HepG2 (cell line): ENCODE measurements around the gene GGPS1. TPM values are rescaled to one million over a fixed set of nuclear protein-coding genes. Genes with fewer than 3 reads are reported as not detected.

ENCODE experiments used
- ATF1 ChIP-seq: IDR thresholded peaks from 2 replicates; pipeline ENCODE4 v1.6.1; 2016; ENCODE audit warnings: mild to moderate bottlenecking, control low read depth
- GATAD2A ChIP-seq: IDR thresholded peaks from 2 replicates; pipeline ENCODE4 v1.6.1; 2016
- HNRNPLL ChIP-seq: fragments of 200-400 bp; formaldehyde crosslinking; IDR thresholded peaks from 2 replicates; pipeline ENCODE4 v1.6.1; 2017; ENCODE audit warnings: mild to moderate bottlenecking, low read depth, low read length; ENCODE audit not compliant: poor library complexity, severe bottlenecking
- HOXD1 ChIP-seq: sonication (generic); formaldehyde crosslinking; IDR thresholded peaks from 2 replicates; pipeline ENCODE4 v1.5.0; 2020; ENCODE audit warnings: missing genetic modification reagents
- KAT7 ChIP-seq: IDR thresholded peaks from 2 replicates; pipeline ENCODE4 v1.6.1; 2018; ENCODE audit warnings: borderline replicate concordance, missing compliant biosample characterization
- MAF1 ChIP-seq: sonication (generic); formaldehyde crosslinking; IDR thresholded peaks from 2 replicates; pipeline ENCODE4 v1.5.0; 2020; ENCODE audit warnings: missing genetic modification reagents, borderline replicate concordance
- MED13 ChIP-seq: sonication (generic); formaldehyde crosslinking; IDR thresholded peaks from 2 replicates; pipeline ENCODE4 v1.5.0; 2020; ENCODE audit warnings: missing genetic modification reagents
- NONO ChIP-seq, 2 experiments: fragments of 450-650 bp in 1 of 2; sonication (generic) in 1 of 2; formaldehyde crosslinking in 1 of 2; IDR thresholded peaks in 1 of 2; conservative IDR thresholded peaks in 1 of 2; 2 replicates each; pipeline versions ENCODE4 v1.6.1 to v1.8.0; 2017 to 2022; ENCODE audit warnings: mild to moderate bottlenecking in 1 of 2, missing genetic modification reagents in 1 of 2, moderate library complexity in 1 of 2
- NR2F6 ChIP-seq, 2 experiments: IDR thresholded peaks; 2 replicates each; pipeline ENCODE4 v1.6.1; 2016; ENCODE audit warnings: antibody characterized with exemption in 1 of 2, mild to moderate bottlenecking in 1 of 2
- PHB2 ChIP-seq: fragments of 450-650 bp; IDR thresholded peaks from 2 replicates; pipeline ENCODE4 v1.6.1; 2018; ENCODE audit not compliant: partially characterized antibody
- SNRNP70 ChIP-seq: fragments of 200-400 bp; formaldehyde crosslinking; IDR thresholded peaks from 2 replicates; pipeline ENCODE4 v1.6.1; 2017; ENCODE audit warnings: mild to moderate bottlenecking, low read depth, low read length, moderate library complexity
- SUZ12 ChIP-seq: fragments of 150-350 bp; IDR thresholded peaks from 2 replicates; pipeline ENCODE4 v1.6.1; 2014; ENCODE audit warnings: low read depth, low read length
- TAF1 ChIP-seq: sonication (generic); formaldehyde crosslinking; IDR thresholded peaks from 2 replicates; pipeline ENCODE4 v1.4.0; 2020; ENCODE audit warnings: missing genetic modification reagents
- TBX3 ChIP-seq: fragments of 450-650 bp; IDR thresholded peaks from 2 replicates; pipeline ENCODE4 v1.6.1; 2017; ENCODE audit warnings: antibody characterized with exemption, mild to moderate bottlenecking, inconsistent platforms, borderline replicate concordance
- ZBTB20 ChIP-seq: sonication (generic); formaldehyde crosslinking; IDR thresholded peaks from 2 replicates; pipeline ENCODE4 v1.8.1; 2023; ENCODE audit warnings: missing genetic modification reagents, low read depth, mild to moderate bottlenecking, borderline replicate concordance
- ZC3H13 ChIP-seq: sonication (generic); formaldehyde crosslinking; IDR thresholded peaks from 2 replicates; pipeline ENCODE4 v1.8.1; 2023; ENCODE audit warnings: mild to moderate bottlenecking, missing genetic modification reagents, moderate library complexity
- ZNF329 ChIP-seq: sonication (generic); formaldehyde crosslinking; IDR thresholded peaks from 2 replicates; pipeline ENCODE4 v1.9.0; 2021; ENCODE audit warnings: low read depth, mild to moderate bottlenecking, missing genetic modification reagents
- ZNF563 ChIP-seq: sonication (generic); formaldehyde crosslinking; IDR thresholded peaks from 2 replicates; pipeline ENCODE4 v1.8.0; 2022; ENCODE audit warnings: mild to moderate bottlenecking, moderate library complexity, missing genetic modification reagents
- ZNF709 ChIP-seq: sonication (generic); formaldehyde crosslinking; IDR thresholded peaks from 2 replicates; pipeline ENCODE4 v1.5.0; 2020; ENCODE audit warnings: mild to moderate bottlenecking, missing genetic modification reagents
- polyA plus RNA-seq, 8 experiments: library from polyadenylated mRNA; depleted of rRNA in 3 of 8; stranded (reverse) in 7 of 8; unstranded in 1 of 8; fragments of >200 nt; fragmentation: Illumina TruSeq in 4 of 8; extraction: Trizol in 4 of 8; gene quantifications; 2 replicates each; pipeline versions ENCODE4 v1.2.1 to v1.2.3, GENCODE V29; 2011 to 2016; ENCODE audit warnings: low read depth in 4 of 8, missing spikeins in 1 of 8, mixed read lengths in 1 of 8; ENCODE audit not compliant: insufficient read depth in 1 of 8
- total RNA-seq, 5 experiments: library from RNA; depleted of rRNA; stranded (reverse); fragments of >200 nt; fragmentation: Illumina TruSeq; extraction: Trizol; gene quantifications; 2 replicates each; pipeline ENCODE4 v1.2.3, GENCODE V29; 2016; ENCODE audit warnings: low read depth in 1 of 5
- TF ChIP-seq, protein P1 (sequence below): sonication (generic); formaldehyde crosslinking; IDR thresholded peaks from 2 replicates; pipeline ENCODE4 v1.4.0; 2020; ENCODE audit warnings: missing genetic modification reagents, borderline replicate concordance
- TF ChIP-seq, protein P2 (sequence below), 2 experiments: sonication (generic) in 1 of 2; formaldehyde crosslinking in 1 of 2; IDR thresholded peaks; 2 replicates each; pipeline versions ENCODE4 v1.4.0 to v1.6.1; 2018 to 2020; ENCODE audit warnings: missing genetic modification reagents in 2 of 2, borderline replicate concordance in 1 of 2, low read depth in 1 of 2, mild to moderate bottlenecking in 1 of 2, missing biosample characterization in 1 of 2
- TF ChIP-seq, protein P3 (sequence below): sonication (generic); formaldehyde crosslinking; IDR thresholded peaks from 2 replicates; pipeline ENCODE4 v1.8.0; 2022; ENCODE audit warnings: missing genetic modification reagents, mild to moderate bottlenecking, moderate library complexity, borderline replicate concordance

Gene GGPS1
- total and polyA plus RNA-seq, 2 of the 13 experiments (the other 11 are each of a cell fraction or from before 2014, with no cell fraction given): 28.8 to 42.6 TPM

DNA sequence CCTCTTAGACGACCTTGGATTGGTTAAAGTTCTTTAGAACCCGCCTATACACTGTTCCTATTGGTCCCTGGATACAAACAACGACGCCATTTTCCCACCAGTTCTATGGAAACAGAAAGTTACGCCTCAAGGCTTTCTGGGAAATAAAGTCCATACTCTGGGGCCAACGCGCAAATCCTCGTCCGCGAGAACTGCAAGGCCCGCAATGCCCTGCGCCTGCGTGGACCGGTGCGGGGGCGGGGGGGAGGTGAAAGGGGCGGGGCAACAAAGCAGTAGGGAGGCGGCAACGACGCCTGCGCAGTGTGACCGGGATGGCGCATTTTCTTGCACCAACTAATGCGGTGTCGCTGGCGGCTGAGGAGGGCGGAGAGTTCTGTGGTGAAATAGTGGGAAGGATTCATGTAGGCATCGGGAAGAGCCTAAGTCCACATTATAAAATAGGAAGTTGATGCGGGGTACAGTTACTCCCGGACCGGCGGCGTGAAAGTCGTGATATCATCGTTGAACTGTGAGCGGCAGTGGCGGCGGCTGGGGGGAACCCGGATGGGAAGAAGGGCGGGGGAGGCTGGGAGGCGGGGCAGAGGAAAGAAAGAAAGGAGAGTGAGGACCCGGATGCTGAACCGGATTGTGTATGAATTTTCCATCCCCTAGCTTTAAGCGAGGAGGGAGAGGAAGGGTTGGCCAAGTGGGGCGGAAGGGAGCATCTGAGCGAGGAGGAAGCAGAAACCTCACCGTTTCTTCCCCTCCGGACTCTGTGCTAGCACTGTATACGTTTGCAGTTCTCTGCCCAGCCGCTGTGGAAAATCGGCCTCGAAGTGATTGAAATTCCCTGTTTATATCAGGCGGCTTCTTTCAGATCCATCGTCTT lies at the start of gene GGPS1 (continued):
- TF ChIP-seq NONO (IDR thresholded peaks at IDR 0.05) (no peak), NONO (CRISPR knock-in tag; conservative IDR thresholded peaks at IDR 0.05) (peak; percentile 49; the same call in 1 of the 2 replicates), TBX3 (no peak), ZNF709 (peak; percentile 86), PHB2 (no peak), ATF1 (CRISPR knock-in tag) (peak; percentile 83), ZBTB20 (CRISPR knock-in tag) (peak; percentile 28; the same call in 1 of the 2 replicates), SNRNP70 (no peak), ZC3H13 (no peak), KAT7 (CRISPR knock-in tag) (peak; percentile 60; the same call in 1 of the 2 replicates), SUZ12 (peak; percentile 56), NR2F6 (IDR thresholded peaks at IDR 0.05) (no peak), NR2F6 (CRISPR knock-in tag; IDR thresholded peaks at IDR 0.05) (0 out of 2 replicates have a peak, but pooled peaks have one; percentile 2), TAF1 (CRISPR knock-in tag) (peak; percentile 84), HOXD1 (0 out of 2 replicates have a peak, but pooled peaks have one; percentile 19), ZNF563 (CRISPR knock-in tag) (0 out of 2 replicates have a peak, but pooled peaks have one; percentile 56), MAF1 (CRISPR knock-in tag) (0 out of 2 replicates have a peak, but pooled peaks have one; percentile 57), GATAD2A (CRISPR knock-in tag) (peak; percentile 42), HNRNPLL (peak; percentile 47), MED13 (peak; percentile 12; the same call in 1 of the 2 replicates), ZNF329 (CRISPR knock-in tag) (no peak)
- TF ChIP-seq, protein P1, sequence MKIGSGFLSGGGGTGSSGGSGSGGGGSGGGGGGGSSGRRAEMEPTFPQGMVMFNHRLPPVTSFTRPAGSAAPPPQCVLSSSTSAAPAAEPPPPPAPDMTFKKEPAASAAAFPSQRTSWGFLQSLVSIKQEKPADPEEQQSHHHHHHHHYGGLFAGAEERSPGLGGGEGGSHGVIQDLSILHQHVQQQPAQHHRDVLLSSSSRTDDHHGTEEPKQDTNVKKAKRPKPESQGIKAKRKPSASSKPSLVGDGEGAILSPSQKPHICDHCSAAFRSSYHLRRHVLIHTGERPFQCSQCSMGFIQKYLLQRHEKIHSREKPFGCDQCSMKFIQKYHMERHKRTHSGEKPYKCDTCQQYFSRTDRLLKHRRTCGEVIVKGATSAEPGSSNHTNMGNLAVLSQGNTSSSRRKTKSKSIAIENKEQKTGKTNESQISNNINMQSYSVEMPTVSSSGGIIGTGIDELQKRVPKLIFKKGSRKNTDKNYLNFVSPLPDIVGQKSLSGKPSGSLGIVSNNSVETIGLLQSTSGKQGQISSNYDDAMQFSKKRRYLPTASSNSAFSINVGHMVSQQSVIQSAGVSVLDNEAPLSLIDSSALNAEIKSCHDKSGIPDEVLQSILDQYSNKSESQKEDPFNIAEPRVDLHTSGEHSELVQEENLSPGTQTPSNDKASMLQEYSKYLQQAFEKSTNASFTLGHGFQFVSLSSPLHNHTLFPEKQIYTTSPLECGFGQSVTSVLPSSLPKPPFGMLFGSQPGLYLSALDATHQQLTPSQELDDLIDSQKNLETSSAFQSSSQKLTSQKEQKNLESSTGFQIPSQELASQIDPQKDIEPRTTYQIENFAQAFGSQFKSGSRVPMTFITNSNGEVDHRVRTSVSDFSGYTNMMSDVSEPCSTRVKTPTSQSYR: peak; percentile 27; the same call in 1 of the 2 replicates
- TF ChIP-seq, protein P2, sequence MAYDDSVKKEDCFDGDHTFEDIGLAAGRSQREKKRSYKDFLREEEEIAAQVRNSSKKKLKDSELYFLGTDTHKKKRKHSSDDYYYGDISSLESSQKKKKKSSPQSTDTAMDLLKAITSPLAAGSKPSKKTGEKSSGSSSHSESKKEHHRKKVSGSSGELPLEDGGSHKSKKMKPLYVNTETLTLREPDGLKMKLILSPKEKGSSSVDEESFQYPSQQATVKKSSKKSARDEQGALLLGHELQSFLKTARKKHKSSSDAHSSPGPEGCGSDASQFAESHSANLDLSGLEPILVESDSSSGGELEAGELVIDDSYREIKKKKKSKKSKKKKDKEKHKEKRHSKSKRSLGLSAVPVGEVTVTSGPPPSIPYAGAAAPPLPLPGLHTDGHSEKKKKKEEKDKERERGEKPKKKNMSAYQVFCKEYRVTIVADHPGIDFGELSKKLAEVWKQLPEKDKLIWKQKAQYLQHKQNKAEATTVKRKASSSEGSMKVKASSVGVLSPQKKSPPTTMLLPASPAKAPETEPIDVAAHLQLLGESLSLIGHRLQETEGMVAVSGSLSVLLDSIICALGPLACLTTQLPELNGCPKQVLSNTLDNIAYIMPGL (CRISPR knock-in tag; IDR thresholded peaks at IDR 0.05; ENCODE audit: borderline replicate concordance in 1 of 2, low read depth in 1 of 2): peak; percentile 50 to 75; a peak in 2 of 4 replicates
- TF ChIP-seq, protein P3, sequence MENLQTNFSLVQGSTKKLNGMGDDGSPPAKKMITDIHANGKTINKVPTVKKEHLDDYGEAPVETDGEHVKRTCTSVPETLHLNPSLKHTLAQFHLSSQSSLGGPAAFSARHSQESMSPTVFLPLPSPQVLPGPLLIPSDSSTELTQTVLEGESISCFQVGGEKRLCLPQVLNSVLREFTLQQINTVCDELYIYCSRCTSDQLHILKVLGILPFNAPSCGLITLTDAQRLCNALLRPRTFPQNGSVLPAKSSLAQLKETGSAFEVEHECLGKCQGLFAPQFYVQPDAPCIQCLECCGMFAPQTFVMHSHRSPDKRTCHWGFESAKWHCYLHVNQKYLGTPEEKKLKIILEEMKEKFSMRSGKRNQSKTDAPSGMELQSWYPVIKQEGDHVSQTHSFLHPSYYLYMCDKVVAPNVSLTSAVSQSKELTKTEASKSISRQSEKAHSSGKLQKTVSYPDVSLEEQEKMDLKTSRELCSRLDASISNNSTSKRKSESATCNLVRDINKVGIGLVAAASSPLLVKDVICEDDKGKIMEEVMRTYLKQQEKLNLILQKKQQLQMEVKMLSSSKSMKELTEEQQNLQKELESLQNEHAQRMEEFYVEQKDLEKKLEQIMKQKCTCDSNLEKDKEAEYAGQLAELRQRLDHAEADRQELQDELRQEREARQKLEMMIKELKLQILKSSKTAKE: peak; percentile 22; the same call in 1 of the 2 replicates
